Loucy (cell line): ENCODE measurements around the gene COL4A3.

ENCODE experiments used
- EZH2phosphoT487 ChIP-seq: fragments of 200-600 bp; IDR thresholded peaks from 2 replicates; pipeline ENCODE4 v1.6.1; 2018; ENCODE audit warnings: antibody characterized with exemption, mild to moderate bottlenecking, moderate library complexity, borderline replicate concordance
- TF ChIP-seq, protein P1 (sequence below): fragments of 200-600 bp; sonication (generic); conservative IDR thresholded peaks from 2 replicates; pipeline ENCODE4 v1.5.1; 2014; ENCODE audit warnings: mild to moderate bottlenecking, antibody characterized with exemption, low read length

DNA sequence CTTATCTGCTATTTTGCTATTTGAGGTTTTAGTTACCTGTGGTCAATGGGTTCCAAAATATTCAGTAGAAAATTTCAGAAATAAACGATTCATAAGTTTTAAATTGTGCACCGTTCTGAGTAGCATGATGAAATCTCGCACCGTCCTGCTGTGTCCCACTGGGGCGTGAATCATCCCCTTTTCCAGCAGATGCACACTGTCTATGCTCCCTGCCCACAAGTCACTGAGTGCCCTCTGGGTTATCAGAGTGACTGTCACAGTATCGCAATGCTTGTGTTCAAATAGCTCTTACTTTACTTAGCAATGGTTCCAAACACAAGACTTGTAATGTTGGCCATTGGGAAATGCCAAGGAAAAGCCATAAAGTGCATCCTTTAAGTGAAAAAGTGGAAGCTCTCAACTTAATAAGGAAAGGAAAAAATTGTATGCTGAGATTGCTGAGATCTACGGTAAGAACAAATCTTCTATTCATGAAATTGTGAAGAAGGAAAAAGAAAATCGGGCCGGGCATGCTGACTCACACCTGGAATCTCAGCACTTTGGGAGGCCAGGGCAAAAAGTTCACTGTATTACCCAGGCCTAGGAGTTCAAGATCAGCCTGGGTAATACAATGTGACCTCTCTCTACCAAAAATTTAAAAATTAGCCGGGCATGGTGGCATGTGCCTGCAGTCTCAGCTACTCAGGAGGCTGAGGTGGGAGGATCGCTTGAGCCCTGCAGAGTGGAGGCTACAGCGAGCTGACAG is 13.3 kb downstream of the COL4A3 start:
- TF ChIP-seq, protein P1, sequence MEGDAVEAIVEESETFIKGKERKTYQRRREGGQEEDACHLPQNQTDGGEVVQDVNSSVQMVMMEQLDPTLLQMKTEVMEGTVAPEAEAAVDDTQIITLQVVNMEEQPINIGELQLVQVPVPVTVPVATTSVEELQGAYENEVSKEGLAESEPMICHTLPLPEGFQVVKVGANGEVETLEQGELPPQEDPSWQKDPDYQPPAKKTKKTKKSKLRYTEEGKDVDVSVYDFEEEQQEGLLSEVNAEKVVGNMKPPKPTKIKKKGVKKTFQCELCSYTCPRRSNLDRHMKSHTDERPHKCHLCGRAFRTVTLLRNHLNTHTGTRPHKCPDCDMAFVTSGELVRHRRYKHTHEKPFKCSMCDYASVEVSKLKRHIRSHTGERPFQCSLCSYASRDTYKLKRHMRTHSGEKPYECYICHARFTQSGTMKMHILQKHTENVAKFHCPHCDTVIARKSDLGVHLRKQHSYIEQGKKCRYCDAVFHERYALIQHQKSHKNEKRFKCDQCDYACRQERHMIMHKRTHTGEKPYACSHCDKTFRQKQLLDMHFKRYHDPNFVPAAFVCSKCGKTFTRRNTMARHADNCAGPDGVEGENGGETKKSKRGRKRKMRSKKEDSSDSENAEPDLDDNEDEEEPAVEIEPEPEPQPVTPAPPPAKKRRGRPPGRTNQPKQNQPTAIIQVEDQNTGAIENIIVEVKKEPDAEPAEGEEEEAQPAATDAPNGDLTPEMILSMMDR, result no peak
- TF ChIP-seq EZH2phosphoT487, result no peak
